ENCODE measurements around the gene BCAS4. TPM values are rescaled to one million over a fixed set of nuclear protein-coding genes. Genes with fewer than 3 reads are reported as not detected.

The BCAS4 gene
- total RNA-seq, 4 donors from 2014 or later = 0.30 to 0.84 (median 0.51) TPM

DNA sequence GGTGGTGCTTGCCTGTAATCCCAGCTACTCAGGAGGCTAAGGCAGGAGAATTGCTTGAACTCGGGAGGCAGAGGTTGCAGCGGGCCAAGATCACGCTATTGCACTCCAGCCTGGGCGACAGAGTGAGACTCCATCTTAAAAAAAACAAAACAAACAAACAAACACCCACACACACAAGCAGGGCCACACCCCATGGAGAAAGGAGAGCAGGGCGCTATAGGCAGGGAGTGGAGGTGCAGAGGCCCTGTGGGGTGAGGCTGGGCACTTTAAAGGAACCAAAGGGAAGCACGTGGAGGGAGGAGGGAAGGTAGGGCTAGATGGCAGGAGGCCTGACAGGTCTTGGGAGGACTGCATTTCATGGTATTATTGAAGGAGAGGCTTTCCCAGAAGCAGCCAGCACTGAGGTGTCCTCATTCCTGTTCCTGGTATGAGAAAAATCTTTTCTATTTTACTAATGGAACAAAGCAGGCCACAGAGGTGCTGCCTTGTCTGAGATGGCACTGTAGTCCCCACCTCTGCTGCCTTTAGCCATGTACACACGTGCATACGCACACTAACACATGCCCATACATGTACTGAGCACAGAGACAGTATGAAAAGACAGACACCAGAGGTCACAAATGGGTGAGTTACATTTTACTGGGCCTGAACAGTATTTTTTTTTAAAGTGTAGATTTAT is 44.0 kb downstream of the BCAS4 start:
- no peak for DNase-seq (ENCODE audit: low spot score in 2 of 2)
- H3K27ac ChIP-seq = no peak overlapping the region
- no peaks in the 10 kb centered on the region for H3K9me3 ChIP-seq
- WGBS, 2 donors = 84 to 86% methylated on average over 8 of the region's 8 CpGs
- no peak overlapping the region for H3K4me3 ChIP-seq
- no peaks in the 10 kb centered on the region for H3K36me3 ChIP-seq
- no peaks in the 10 kb centered on the region for H3K4me1 ChIP-seq
- TF ChIP-seq EP300 (IDR thresholded peaks at IDR 0.05) (no peak), POLR2A (IDR thresholded peaks at IDR 0.05) (no peak)
- TF ChIP-seq, protein P1, sequence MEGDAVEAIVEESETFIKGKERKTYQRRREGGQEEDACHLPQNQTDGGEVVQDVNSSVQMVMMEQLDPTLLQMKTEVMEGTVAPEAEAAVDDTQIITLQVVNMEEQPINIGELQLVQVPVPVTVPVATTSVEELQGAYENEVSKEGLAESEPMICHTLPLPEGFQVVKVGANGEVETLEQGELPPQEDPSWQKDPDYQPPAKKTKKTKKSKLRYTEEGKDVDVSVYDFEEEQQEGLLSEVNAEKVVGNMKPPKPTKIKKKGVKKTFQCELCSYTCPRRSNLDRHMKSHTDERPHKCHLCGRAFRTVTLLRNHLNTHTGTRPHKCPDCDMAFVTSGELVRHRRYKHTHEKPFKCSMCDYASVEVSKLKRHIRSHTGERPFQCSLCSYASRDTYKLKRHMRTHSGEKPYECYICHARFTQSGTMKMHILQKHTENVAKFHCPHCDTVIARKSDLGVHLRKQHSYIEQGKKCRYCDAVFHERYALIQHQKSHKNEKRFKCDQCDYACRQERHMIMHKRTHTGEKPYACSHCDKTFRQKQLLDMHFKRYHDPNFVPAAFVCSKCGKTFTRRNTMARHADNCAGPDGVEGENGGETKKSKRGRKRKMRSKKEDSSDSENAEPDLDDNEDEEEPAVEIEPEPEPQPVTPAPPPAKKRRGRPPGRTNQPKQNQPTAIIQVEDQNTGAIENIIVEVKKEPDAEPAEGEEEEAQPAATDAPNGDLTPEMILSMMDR (IDR thresholded peaks at IDR 0.05) = no peak
- H3K27me3 ChIP-seq = no peaks in the 10 kb centered on the region

DNA sequence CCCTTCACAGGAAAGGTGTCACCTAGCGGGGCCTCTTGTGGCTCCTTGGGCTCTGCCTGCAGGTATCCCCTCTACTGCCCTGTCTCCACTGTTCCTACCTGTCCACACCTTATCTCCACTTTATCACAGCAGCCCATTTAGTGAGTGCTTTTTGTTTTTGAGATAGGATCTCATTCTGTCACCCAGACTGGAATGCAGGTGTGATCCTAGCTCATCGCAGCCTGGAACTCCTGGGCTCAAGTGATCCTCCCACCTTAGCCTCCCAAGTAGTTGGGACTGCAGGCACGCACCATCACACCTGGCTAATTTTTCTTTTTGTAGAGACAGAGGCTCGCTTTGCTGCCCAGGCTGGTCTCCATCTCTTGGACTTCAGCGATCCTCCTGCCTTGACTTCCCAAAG is 48.0 kb downstream of the BCAS4 start:
- TF ChIP-seq, protein P1 (IDR thresholded peaks at IDR 0.05) = no peak
- TF ChIP-seq POLR2A (IDR thresholded peaks at IDR 0.05) = no peak
- TF ChIP-seq EP300 (IDR thresholded peaks at IDR 0.05) = no peak
- no peaks in the 10 kb centered on the region for H3K9me3 ChIP-seq
- no peak for DNase-seq (ENCODE audit: low spot score in 2 of 2)
- no peaks in the 10 kb centered on the region for H3K4me1 ChIP-seq
- H3K36me3 ChIP-seq = no peaks in the 10 kb centered on the region
- whole genome bisulfite sequencing, 2 donors = 95% methylated on average over 5 of the region's 5 CpGs
- H3K27ac ChIP-seq = no peak overlapping the region
- H3K4me3 ChIP-seq = no peak overlapping the region
- H3K27me3 ChIP-seq = no peaks in the 10 kb centered on the region

DNA sequence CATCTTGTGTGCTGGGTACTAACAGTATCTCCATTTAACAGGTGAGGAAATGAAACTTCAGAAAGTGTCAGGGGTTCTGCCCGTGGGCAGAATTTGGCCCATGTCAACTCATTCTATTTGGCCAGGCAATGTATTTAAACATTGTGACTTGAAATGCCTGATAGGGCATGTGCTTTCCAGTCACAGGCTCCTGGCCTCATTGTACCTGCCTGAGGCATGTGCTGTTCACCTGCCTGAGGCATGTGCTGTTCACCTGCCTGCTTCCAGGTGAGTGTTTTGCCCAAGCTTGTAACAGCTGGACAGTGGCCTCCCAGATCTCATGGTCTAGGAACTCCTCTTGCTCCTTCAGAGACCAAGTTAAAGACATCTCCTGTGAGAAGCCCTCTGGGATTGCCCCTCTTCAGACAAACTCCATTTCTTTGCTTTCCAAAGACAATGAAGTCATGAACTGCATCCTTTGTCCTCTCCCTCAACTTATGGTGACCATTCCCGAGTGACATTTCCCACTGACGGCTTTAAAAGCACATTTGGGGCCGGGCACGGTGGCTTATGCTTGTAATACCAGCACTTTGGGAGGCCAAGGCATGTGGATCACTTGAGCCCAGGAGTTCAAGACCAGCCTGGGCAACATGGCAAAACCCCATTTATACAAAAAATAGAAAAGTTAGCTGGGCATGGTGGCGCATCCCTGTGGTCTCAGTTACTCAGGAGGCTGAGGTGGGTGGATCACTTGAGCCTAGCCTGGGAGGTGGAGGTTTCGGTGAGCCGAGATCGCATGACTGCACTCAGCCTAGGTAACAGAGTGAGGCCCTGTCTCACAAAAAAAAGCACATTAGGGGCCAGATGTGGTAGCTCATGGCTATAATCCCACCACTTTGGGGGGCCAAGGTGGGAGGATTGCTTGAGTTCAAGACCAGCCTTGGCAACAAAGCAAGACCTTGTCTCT is 48.7 kb downstream of the BCAS4 start:
- H3K27ac ChIP-seq = no peak overlapping the region
- H3K4me3 ChIP-seq = no peak overlapping the region
- H3K36me3 ChIP-seq = no peaks in the 10 kb centered on the region
- peaks cover 0 to 5% (median 2%) of the 10 kb centered on the region in 4 donors for H3K4me1 ChIP-seq
- TF ChIP-seq POLR2A (IDR thresholded peaks at IDR 0.05) = no peak
- TF ChIP-seq, protein P1 (IDR thresholded peaks at IDR 0.05) = no peak
- no peak for TF ChIP-seq EP300 (IDR thresholded peaks at IDR 0.05)
- DNase-seq (ENCODE audit: low spot score in 2 of 2) = no peak
- no peaks in the 10 kb centered on the region for H3K27me3 ChIP-seq
- WGBS, 2 donors = 84 to 87% methylated on average over 9 of the region's 9 CpGs
- no peaks in the 10 kb centered on the region for H3K9me3 ChIP-seq

- Histone ChIP-seq H3K27ac (no peak overlapping the region), H3K4me1 (peaks cover 0 to 15% (median 5%) of the 10 kb centered on the region in 4 donors), H3K4me3 (no peak overlapping the region), H3K36me3 (no peaks in the 10 kb centered on the region), H3K27me3 (no peaks in the 10 kb centered on the region), H3K9me3 (no peaks in the 10 kb centered on the region)
- DNase-seq (ENCODE audit: low spot score in 2 of 2) = no peak
- WGBS, 2 donors = 88 to 90% methylated on average over 5 to 9 of the region's 9 CpGs
- TF ChIP-seq POLR2A (IDR thresholded peaks at IDR 0.05) (no peak), EP300 (IDR thresholded peaks at IDR 0.05) (no peak)
- TF ChIP-seq, protein P1 (IDR thresholded peaks at IDR 0.05) = no peak
These were observed 49.7 kb downstream of the BCAS4 start for GRCh38 chr20:50844430-50845100.

All from tibial nerve (tissue), 4 donors.